ENCODE results near the gene TBC1D2B.
"Not testable (repeated sequence)": the region's sequence is repeated elsewhere in the genome, so short reads cannot be mapped to it uniquely, and the experiment has no call there.

- TF ChIP-seq NFATC4 (CRISPR knock-in tag; IDR thresholded peaks at IDR 0.05); CTCF (IDR thresholded peaks at IDR 0.05); E2F5 (CRISPR knock-in tag; IDR thresholded peaks at IDR 0.05); TCF7 (CRISPR knock-in tag; IDR thresholded peaks at IDR 0.05; ENCODE audit: low read depth); RELA (CRISPR knock-in tag; IDR thresholded peaks at IDR 0.05; ENCODE audit: borderline replicate concordance); SP1 (CRISPR knock-in tag; conservative IDR thresholded peaks at IDR 0.05); TEAD4 (CRISPR knock-in tag; IDR thresholded peaks at IDR 0.05); ZNF121 (CRISPR knock-in tag; IDR thresholded peaks at IDR 0.05); TP53 (CRISPR knock-in tag; IDR thresholded peaks at IDR 0.05); NFYB (CRISPR knock-in tag; conservative IDR thresholded peaks at IDR 0.05; ENCODE audit: low read depth); ZSCAN18 (CRISPR knock-in tag; IDR thresholded peaks at IDR 0.05); JUN (CRISPR knock-in tag; IDR thresholded peaks at IDR 0.05); HMGXB4 (CRISPR knock-in tag; IDR thresholded peaks at IDR 0.05); ZNF416 (CRISPR knock-in tag; IDR thresholded peaks at IDR 0.05): not testable (repeated sequence)
These were observed 99.4 kb downstream of the TBC1D2B start for GRCh38 chr15:77977903-77978758.

Measured in WTC11 (cell line).